Nephron (organoid): Measurements from ENCODE around the gene DPEP1.
A peak's percentile ranks its signal among the peaks of the same experiment; 100 is the strongest.

Experiments used
- H3K27ac Mint-ChIP-seq, 3 experiments: 2 replicates each; pipeline ENCODE4 v1.8.0; 2020; ENCODE audit warnings: mixed read lengths in 3 of 3, mild to moderate bottlenecking in 2 of 3, moderate library complexity in 1 of 3
- H3K27me3 Mint-ChIP-seq: 2 replicates; pipeline ENCODE4 v1.8.0; 2021; ENCODE audit warnings: low read depth, mild to moderate bottlenecking, moderate library complexity, mixed read lengths
- H3K36me3 Mint-ChIP-seq: 2 replicates; pipeline ENCODE4 v1.8.0; 2020; ENCODE audit warnings: low read depth, mixed read lengths
- H3K4me1 Mint-ChIP-seq: 2 replicates; pipeline ENCODE4 v1.8.0; 2020; ENCODE audit warnings: mixed read lengths
- H3K4me3 Mint-ChIP-seq, 3 experiments: 2 replicates each; pipeline ENCODE4 v1.8.0; 2020; ENCODE audit warnings: mild to moderate bottlenecking in 3 of 3, mixed read lengths in 3 of 3, moderate library complexity in 2 of 3
- H3K9me3 Mint-ChIP-seq: 2 replicates; pipeline ENCODE4 v1.8.0; 2020; ENCODE audit warnings: mixed read lengths
- CTCF ChIP-seq, 3 experiments: fragments of 200-600 bp; sonication (generic); IDR thresholded peaks; one replicate each; pipeline ENCODE4 v1.5.0; 2021; ENCODE audit warnings: antibody characterized with exemption in 3 of 3; ENCODE audit not compliant: unreplicated experiment in 3 of 3

DPEP1 gene

GRCh38 chr16:89596957-89597649, 16.3 kb upstream of the DPEP1 start:
- no peaks in the 10 kb centered on the region for H3K36me3 Mint-ChIP-seq
- no peak overlapping the region for H3K4me3 Mint-ChIP-seq
- no peak overlapping the region for H3K27ac Mint-ChIP-seq
- peaks cover 4% of the 10 kb centered on the region for H3K27me3 Mint-ChIP-seq
- TF ChIP-seq CTCF (IDR thresholded peaks at IDR 0.05; ENCODE audit: unreplicated experiment in 3 of 3) = no peak
- H3K9me3 Mint-ChIP-seq = no peaks in the 10 kb centered on the region
- no peaks in the 10 kb centered on the region for H3K4me1 Mint-ChIP-seq

GRCh38 chr16:89598199-89598598, 15.2 kb upstream of the DPEP1 start:
- TF ChIP-seq CTCF (IDR thresholded peaks at IDR 0.05; ENCODE audit: unreplicated experiment in 3 of 3) = no peak
- H3K36me3 Mint-ChIP-seq = no peaks in the 10 kb centered on the region
- H3K9me3 Mint-ChIP-seq = no peaks in the 10 kb centered on the region
- H3K4me1 Mint-ChIP-seq = peaks cover 5% of the 10 kb centered on the region
- H3K27ac Mint-ChIP-seq = no peak overlapping the region
- no peak overlapping the region for H3K4me3 Mint-ChIP-seq
- peaks cover 7% of the 10 kb centered on the region for H3K27me3 Mint-ChIP-seq

GRCh38 chr16:89599451-89599858, 14.0 kb upstream of the DPEP1 start:
- peak in 2 of 3 experiments; percentile 9 to 19 for TF ChIP-seq CTCF (IDR thresholded peaks at IDR 0.05; ENCODE audit: unreplicated experiment in 3 of 3)
- Mint-ChIP-seq H3K4me1 (peaks cover 6% of the 10 kb centered on the region), H3K36me3 (no peaks in the 10 kb centered on the region), H3K27me3 (peaks cover 7% of the 10 kb centered on the region), H3K27ac (no peak overlapping the region), H3K4me3 (no peak overlapping the region), H3K9me3 (no peaks in the 10 kb centered on the region)

GRCh38 chr16:89599902-89600301, 13.5 kb upstream of the DPEP1 start:
- peaks cover 7% of the 10 kb centered on the region for H3K27me3 Mint-ChIP-seq
- no peak overlapping the region for H3K27ac Mint-ChIP-seq
- no peak for TF ChIP-seq CTCF (IDR thresholded peaks at IDR 0.05; ENCODE audit: unreplicated experiment in 3 of 3)
- H3K4me1 Mint-ChIP-seq = peaks cover 6% of the 10 kb centered on the region
- H3K36me3 Mint-ChIP-seq = no peaks in the 10 kb centered on the region
- no peaks in the 10 kb centered on the region for H3K9me3 Mint-ChIP-seq
- no peak overlapping the region for H3K4me3 Mint-ChIP-seq

GRCh38 chr16:89600427-89600826, 13.0 kb upstream of the DPEP1 start:
- TF ChIP-seq CTCF (IDR thresholded peaks at IDR 0.05; ENCODE audit: unreplicated experiment in 3 of 3) = no peak
- Mint-ChIP-seq H3K9me3 (no peaks in the 10 kb centered on the region), H3K4me3 (no peak overlapping the region), H3K4me1 (peaks cover 6% of the 10 kb centered on the region), H3K27ac (peak overlapping the region in 1 of 3 experiments; percentile 11), H3K27me3 (peaks cover 7% of the 10 kb centered on the region), H3K36me3 (no peaks in the 10 kb centered on the region)

GRCh38 chr16:89600956-89601355, 12.5 kb upstream of the DPEP1 start:
- Mint-ChIP-seq H3K4me1 (peaks cover 6% of the 10 kb centered on the region), H3K36me3 (no peaks in the 10 kb centered on the region), H3K27ac (no peak overlapping the region), H3K9me3 (no peaks in the 10 kb centered on the region), H3K4me3 (no peak overlapping the region), H3K27me3 (peaks cover 7% of the 10 kb centered on the region)
- TF ChIP-seq CTCF (IDR thresholded peaks at IDR 0.05; ENCODE audit: unreplicated experiment in 3 of 3) = no peak
